Neural cell (in vitro differentiated cells): Measurements from ENCODE around the gene PROX1.

Experiments used
- SMC3 ChIP-seq: fragments of 450-650 bp; conservative IDR thresholded peaks from 2 replicates; pipeline ENCODE4 v1.6.1; 2014; ENCODE audit warnings: antibody characterized with exemption, mild to moderate bottlenecking, moderate library complexity; ENCODE audit not compliant: poor library complexity
- TF ChIP-seq, protein P1 (sequence below): fragments of 450-650 bp; IDR thresholded peaks from 2 replicates; pipeline ENCODE4 v1.5.1; 2014; ENCODE audit warnings: antibody characterized with exemption, mild to moderate bottlenecking, moderate library complexity; ENCODE audit not compliant: poor library complexity, severe bottlenecking

DNA sequence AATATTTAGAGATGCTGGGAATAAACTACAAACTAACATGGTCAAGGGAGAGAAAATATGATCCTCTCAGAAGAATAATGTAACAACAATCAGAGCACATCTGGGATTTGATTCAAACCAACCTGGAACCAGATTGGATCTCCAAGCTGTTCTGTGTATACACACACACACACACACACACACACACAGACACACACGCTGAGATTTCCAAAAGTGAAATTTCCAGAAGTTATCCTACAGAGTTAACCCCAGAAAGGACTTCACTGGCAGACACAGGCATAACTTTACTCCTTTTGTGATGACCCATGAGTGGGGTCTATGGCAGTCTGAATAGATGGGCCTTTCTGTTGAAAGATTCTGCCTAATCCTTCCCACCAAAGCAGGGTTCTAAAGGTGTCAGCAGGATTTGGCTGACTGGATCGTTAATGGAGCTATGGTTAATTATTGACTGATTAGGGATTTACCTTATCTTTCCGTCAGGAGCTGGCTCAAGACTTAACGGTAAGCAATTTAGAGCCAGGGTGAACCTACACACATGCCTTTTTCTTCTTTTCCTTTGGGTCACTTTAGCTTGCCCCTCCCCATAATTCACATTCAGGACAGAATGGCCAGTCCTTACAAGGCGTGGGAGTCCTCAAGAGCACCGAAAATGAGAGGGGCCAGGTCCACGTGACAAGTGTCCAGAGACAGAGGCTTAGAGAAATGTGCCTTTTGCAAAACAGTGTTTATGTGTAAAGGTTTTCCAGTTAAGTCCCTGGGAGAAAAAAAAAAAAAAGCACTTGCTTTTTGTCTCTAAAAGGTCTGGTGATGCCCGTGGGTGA lies 10.9 kb upstream of the PROX1 start:
- TF ChIP-seq SMC3, result no peak
- TF ChIP-seq, protein P1, sequence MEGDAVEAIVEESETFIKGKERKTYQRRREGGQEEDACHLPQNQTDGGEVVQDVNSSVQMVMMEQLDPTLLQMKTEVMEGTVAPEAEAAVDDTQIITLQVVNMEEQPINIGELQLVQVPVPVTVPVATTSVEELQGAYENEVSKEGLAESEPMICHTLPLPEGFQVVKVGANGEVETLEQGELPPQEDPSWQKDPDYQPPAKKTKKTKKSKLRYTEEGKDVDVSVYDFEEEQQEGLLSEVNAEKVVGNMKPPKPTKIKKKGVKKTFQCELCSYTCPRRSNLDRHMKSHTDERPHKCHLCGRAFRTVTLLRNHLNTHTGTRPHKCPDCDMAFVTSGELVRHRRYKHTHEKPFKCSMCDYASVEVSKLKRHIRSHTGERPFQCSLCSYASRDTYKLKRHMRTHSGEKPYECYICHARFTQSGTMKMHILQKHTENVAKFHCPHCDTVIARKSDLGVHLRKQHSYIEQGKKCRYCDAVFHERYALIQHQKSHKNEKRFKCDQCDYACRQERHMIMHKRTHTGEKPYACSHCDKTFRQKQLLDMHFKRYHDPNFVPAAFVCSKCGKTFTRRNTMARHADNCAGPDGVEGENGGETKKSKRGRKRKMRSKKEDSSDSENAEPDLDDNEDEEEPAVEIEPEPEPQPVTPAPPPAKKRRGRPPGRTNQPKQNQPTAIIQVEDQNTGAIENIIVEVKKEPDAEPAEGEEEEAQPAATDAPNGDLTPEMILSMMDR, result no peak
